Fibroblast of peridontal ligament (primary cell): ENCODE results near the gene CDKN2A.
"Not testable (repeated sequence)": the region's sequence is repeated elsewhere in the genome, so short reads cannot be mapped to it uniquely, and the experiment has no call there.

Experiments
- DNase-seq: peaks from one replicate; pipeline ENCODE4 v3.0.0-alpha.2; 2010; ENCODE audit errors: extremely low read depth

Gene CDKN2A

GRCh38 chr9:21982861-21983560 is 11.2 kb downstream of the CDKN2A start:
- no peak for DNase-seq

GRCh38 chr9:21982391-21982790 is 11.8 kb downstream of the CDKN2A start:
- no peak for DNase-seq

DNA sequence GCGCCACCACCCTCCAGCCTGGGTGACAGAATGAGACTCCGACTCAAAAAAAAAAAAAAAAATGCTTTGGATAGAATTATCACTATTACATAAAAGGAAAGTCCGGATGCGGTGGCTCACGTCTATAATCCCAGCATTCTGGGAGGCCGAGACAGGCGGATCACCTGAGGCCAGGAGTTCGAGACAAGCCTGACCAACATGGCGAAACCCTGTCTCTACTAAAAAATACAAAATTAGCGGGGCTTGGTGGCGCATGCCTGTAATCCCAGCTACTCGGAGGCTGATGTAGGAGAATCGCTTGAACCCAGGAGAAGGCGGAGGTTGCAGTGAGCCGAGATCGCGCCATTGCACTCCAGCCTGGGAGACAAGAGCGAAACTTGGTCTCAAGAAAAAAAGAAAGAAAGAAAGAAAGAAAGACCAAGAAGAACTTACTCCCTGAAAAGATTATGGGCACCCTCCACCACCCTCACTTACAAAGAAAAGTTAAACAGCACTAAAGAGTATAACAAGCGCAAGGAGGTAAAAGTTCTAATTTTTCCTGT is 17.8 kb downstream of the CDKN2A start:
- no peak for DNase-seq

- peak; percentile 38 for DNase-seq
Observed at GRCh38 chr9:21974722-21975409, 19.3 kb downstream of the CDKN2A start.

DNA sequence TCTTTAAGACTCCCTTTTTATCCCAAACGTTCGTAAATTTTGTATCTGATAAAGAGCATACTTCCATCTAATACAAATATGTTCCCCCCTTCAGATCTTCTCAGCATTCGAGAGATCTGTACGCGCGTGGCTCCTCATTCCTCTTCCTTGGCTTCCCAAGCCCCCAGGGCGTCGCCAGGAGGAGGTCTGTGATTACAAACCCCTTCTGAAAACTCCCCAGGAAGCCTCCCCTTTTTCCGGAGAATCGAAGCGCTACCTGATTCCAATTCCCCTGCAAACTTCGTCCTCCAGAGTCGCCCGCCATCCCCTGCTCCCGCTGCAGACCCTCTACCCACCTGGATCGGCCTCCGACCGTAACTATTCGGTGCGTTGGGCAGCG is 19.9 kb downstream of the CDKN2A start:
- no peak for DNase-seq

- DNase-seq: no peak
Observed at GRCh38 chr9:21972361-21972760, 21.8 kb downstream of the CDKN2A start.

- DNase-seq: no peak
Observed at GRCh38 chr9:21970800-21971640, 23.2 kb downstream of the CDKN2A start.

DNA sequence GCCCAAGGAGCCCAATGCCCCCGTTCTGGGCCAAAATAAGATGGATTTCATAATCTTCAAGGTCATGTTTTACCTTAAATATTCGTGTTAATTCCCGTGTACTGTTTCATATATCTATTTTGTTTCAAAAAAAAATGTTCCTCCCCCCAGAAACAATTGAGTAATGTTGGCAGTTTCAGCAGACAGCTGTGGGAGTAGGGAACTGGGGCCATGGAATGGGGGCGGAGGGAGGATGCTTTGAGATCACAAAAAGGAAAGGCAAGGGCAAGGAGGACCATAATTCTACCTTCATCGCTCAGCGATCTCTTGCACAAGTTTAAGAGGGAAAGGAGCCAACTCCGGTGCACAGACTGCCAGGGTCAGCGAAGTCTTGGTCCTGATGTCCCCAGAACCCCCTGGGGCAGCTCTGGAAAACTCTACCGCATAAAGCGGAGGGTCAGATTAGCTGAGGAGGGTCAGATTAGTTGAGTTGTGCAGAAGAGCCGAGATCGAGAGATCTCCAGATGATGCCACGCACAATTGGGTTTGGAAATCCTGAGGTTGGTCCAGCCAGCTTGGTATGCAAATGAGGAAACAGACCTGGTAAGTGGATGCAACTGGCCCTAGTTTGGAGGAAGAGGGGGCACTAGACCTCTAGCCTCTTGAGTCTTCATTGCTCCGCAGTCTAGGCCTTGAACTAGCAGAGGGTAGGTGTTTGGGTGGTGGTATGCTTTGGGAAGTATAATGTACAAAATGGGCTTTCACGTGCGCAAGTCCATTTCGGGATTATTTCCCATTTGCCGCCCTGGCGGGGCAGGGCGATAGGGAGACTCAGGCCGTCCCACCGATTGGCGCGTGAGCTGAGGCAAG is 24.0 kb downstream of the CDKN2A start:
- no peak for DNase-seq

GRCh38 chr9:21969011-21969940 is 24.9 kb downstream of the CDKN2A start:
- DNase-seq: no peak

- no peak for DNase-seq
Observed at GRCh38 chr9:21968331-21969010, 25.7 kb downstream of the CDKN2A start.

DNA sequence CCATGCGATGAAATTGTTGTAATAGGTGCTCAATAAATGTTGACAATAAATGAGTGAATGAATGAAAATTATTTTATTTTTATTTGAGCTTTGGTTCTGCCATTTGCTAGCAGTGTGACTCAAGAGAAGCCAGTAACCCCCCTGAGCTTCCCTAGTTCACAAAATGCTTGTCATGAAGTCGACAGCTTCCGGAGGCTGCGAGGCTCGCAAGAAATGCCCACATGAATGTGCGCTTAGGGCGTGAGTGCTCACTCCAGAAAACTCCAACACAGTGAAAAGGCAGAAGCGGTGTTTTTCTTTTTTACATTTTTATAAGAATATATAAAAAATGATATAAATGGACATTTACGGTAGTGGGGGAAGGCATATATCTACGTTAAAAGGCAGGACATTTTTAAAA is 26.5 kb downstream of the CDKN2A start:
- no peak for DNase-seq

DNA sequence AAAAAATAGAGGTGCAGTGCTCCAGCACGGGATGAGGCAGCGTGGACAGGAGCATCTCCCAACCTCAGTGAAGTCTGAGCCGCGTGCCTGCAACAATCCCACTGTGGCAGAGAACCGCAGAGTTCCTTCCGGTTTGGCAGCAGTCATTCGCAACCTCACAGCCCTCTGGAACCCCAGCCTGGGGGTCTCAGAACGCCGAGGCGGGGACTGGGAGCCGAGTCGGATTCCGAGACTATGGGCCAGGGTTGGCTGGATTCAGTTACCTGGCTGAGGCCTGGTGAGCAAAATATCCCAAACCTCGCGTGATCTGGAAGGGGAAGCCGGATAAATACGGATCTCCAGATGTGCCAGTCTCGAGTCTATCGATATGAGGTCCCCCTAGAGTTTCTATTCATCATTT is 27.0 kb downstream of the CDKN2A start:
- no peak for DNase-seq

- DNase-seq: no peak
Observed at GRCh38 chr9:21966140-21966851, 27.9 kb downstream of the CDKN2A start.

DNA sequence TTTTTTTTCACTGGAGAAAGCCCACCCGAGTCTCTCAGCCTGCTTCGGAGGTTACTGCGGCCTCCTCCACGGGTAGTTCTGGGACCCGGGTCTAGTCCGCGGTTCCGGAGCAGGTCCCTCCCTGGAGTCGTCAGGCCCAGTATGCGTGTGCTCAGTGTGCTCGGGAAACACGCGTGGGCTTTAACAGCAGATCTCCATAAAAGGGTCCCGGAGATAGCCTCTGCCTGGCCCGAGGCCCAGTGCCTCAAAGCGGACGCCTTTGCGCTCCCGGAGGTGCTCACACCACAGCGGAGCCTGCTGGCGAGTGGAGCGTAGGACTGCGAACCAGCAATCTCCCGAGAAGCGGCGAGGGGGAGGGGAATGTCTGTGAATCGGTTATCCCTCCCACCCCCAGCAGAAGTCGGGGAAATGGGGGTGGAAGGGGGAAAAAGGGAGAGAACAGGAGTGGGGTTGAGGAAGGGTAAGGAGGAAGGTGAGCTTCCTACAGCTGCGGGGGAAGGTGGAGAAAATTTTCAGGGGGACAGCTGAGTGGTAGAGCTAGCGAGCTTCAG is 28.7 kb downstream of the CDKN2A start:
- DNase-seq: peak; percentile 69

DNA sequence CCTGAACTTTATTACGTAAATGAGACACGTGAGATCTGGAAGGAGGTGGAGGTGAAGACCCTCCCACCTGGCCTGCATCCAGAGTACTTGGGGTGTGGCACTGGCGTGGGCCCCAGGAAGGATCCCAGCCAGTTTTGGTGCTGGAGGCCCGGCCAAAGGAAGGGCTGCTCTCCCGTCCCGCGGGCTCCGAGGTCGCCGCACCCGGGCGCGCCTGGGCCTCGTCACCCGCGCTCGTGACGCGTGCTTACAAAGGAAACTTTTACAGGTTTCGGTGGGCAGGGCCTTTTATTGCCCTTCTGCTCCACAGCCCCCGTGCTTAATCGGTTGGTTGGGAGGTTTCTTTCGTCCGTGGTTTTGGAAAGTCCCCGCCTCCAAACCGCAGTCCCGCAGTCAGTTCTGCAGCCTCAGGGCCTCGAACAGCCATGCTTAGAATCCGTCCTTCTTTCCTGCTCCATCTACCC is 29.2 kb downstream of the CDKN2A start:
- no peak for DNase-seq

DNA sequence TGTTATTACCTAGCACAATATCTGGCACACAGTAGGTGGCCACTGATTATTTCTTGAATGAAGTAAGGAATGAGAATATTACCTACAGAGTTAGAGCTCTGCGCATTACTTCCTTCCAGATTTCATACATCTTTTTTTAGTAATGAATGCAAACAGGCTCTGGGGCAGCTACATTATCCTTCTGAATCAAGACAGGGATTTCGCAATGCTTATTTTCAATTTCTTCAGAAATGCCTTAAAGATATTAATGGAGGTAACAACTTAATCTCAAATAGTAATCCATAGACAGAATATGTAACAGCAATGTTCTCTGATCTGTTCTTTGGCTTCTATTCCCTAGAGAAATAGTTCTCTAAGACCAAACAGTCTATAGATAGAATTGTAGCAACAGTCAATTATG is 32.6 kb downstream of the CDKN2A start:
- DNase-seq: no peak

DNA sequence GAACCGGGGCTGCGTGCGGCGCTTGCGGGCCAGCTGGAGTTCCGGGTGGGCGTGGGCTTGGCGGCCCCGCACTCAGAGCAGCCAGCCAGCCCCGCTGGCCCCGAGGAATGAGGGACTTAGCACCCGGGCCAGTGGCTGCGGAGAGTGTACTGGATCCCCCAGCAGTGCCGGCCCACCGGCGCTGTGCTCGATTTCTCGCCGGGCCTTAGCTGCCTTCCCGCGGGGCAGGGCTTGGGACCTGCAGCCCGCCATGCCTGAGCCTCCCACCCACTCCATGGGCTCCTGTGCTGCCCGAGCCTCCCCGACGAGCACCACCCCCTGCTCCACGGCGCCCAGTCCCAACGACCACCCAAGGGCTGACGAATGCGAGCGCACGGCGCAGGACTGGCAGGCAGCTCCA is 34.9 kb downstream of the CDKN2A start:
- not testable (repeated sequence) for DNase-seq

- no peak for DNase-seq
Observed at GRCh38 chr9:21958833-21959232, 35.4 kb downstream of the CDKN2A start.

GRCh38 chr9:21945606-21946005 is 48.6 kb downstream of the CDKN2A start:
- DNase-seq: no peak
